ENCODE results near the gene PLXNB3.

GRCh38 chrX:153816831-153817690 is 53.0 kb downstream of the PLXNB3 start:
- TF ChIP-seq POLR2A (IDR thresholded peaks at IDR 0.05) = no peak
- TF ChIP-seq, protein P1, sequence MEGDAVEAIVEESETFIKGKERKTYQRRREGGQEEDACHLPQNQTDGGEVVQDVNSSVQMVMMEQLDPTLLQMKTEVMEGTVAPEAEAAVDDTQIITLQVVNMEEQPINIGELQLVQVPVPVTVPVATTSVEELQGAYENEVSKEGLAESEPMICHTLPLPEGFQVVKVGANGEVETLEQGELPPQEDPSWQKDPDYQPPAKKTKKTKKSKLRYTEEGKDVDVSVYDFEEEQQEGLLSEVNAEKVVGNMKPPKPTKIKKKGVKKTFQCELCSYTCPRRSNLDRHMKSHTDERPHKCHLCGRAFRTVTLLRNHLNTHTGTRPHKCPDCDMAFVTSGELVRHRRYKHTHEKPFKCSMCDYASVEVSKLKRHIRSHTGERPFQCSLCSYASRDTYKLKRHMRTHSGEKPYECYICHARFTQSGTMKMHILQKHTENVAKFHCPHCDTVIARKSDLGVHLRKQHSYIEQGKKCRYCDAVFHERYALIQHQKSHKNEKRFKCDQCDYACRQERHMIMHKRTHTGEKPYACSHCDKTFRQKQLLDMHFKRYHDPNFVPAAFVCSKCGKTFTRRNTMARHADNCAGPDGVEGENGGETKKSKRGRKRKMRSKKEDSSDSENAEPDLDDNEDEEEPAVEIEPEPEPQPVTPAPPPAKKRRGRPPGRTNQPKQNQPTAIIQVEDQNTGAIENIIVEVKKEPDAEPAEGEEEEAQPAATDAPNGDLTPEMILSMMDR (IDR thresholded peaks at IDR 0.05) = no peak
- no peak for TF ChIP-seq POLR2AphosphoS5 (IDR thresholded peaks at IDR 0.05)
